Stimulated activated CD8-positive, alpha-beta memory T cell treated with anti-CD3 and anti-CD28 coated beads, Interleukin-7, amount 100 ng/mL, for 48 hours (primary cell): Measurements from ENCODE around the gene CIB1.
A peak's percentile ranks its signal among the peaks of the same experiment; 100 is the strongest.

Experiments used
- DNase-seq, 2 donors: peaks; one replicate each; pipeline ENCODE4 v3.0.0-alpha.2; 2020; ENCODE audit warnings: low read depth in 1 of 2; ENCODE audit errors: extremely low read depth in 1 of 2

The CIB1 gene

GRCh38 chr15:90219421-90220141 lies 14.2 kb downstream of the CIB1 start:
- DNase-seq: no peak

GRCh38 chr15:90217671-90218394 lies 15.9 kb downstream of the CIB1 start:
- DNase-seq: no peak

GRCh38 chr15:90214553-90215196 lies 19.1 kb downstream of the CIB1 start:
- no peak for DNase-seq

- DNase-seq: no peak
Observed at GRCh38 chr15:90213818-90214204, 19.9 kb downstream of the CIB1 start.

GRCh38 chr15:90213122-90213817 lies 20.5 kb downstream of the CIB1 start:
- DNase-seq: no peak

GRCh38 chr15:90212221-90213098 lies 21.3 kb downstream of the CIB1 start:
- no peak for DNase-seq

- no peak for DNase-seq
Observed at GRCh38 chr15:90211440-90212143, 22.1 kb downstream of the CIB1 start.

GRCh38 chr15:90211009-90211408 lies 22.7 kb downstream of the CIB1 start:
- DNase-seq: no peak

GRCh38 chr15:90210593-90210992 lies 23.1 kb downstream of the CIB1 start:
- DNase-seq: no peak

GRCh38 chr15:90209591-90209990 lies 24.1 kb downstream of the CIB1 start:
- DNase-seq: peak in 1 of 2 donors; percentile 35

GRCh38 chr15:90208356-90208755 lies 25.4 kb downstream of the CIB1 start:
- no peak for DNase-seq

- DNase-seq: no peak
Observed at GRCh38 chr15:90207252-90207651, 26.5 kb downstream of the CIB1 start.

- DNase-seq: no peak
Observed at GRCh38 chr15:90205886-90206285, 27.9 kb downstream of the CIB1 start.

- no peak for DNase-seq
Observed at GRCh38 chr15:90205050-90205848, 28.5 kb downstream of the CIB1 start.

- no peak for DNase-seq
Observed at GRCh38 chr15:90203922-90204321, 29.8 kb downstream of the CIB1 start.

GRCh38 chr15:90203473-90203872 lies 30.3 kb downstream of the CIB1 start:
- no peak for DNase-seq

GRCh38 chr15:90202929-90203328 lies 30.8 kb downstream of the CIB1 start:
- no peak for DNase-seq

GRCh38 chr15:90201944-90202375 lies 31.8 kb downstream of the CIB1 start:
- no peak for DNase-seq
